ENCODE results near the gene C19orf47.

Gene C19orf47

DNA sequence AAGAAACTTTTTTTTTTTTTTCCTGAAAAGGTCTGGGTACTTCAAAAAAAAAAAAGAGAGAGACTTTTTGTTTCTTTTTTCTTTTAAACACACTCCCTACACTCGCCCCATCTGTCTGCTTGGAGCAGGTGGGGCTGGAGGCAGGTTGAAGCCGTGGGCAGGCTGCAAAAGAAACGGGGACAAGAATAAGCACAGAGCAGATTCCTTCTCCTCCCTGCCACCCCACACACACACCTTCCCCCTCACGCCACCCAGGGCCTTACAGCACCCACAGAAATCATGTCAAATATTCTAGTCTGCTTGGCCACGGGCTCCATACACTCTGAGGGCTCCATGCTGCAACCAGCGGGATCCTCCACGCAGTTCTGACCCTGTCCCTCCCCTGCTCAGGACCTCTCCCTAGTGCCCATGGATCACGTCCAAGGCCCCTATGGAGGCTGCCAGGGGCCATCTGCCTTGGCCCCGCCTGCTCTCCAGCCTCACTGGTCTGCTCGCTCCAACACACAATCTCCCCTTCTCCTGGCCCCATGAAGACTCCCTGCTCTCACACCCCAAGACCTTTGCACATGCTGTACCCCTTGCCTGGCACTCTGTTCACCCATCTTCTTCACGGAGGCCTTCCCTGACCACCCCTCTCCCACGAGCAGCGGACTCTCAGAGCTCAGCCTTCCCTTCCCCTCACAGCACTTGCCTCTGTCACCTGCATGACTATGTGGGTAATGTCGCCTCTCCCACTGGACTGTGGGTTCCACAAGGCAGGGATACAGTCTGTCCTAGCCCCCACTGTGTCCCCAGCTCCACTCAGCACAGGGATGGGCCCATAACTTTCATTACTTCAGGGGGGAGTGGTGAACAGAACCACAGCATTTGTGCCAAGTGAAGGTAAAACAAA lies 74.5 kb downstream of the C19orf47 start:
- no peak overlapping the region for H3K4me3 ChIP-seq (ENCODE audit: control insufficient read depth, low read depth, low read length)
- TF ChIP-seq, protein P1, sequence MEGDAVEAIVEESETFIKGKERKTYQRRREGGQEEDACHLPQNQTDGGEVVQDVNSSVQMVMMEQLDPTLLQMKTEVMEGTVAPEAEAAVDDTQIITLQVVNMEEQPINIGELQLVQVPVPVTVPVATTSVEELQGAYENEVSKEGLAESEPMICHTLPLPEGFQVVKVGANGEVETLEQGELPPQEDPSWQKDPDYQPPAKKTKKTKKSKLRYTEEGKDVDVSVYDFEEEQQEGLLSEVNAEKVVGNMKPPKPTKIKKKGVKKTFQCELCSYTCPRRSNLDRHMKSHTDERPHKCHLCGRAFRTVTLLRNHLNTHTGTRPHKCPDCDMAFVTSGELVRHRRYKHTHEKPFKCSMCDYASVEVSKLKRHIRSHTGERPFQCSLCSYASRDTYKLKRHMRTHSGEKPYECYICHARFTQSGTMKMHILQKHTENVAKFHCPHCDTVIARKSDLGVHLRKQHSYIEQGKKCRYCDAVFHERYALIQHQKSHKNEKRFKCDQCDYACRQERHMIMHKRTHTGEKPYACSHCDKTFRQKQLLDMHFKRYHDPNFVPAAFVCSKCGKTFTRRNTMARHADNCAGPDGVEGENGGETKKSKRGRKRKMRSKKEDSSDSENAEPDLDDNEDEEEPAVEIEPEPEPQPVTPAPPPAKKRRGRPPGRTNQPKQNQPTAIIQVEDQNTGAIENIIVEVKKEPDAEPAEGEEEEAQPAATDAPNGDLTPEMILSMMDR (conservative IDR thresholded peaks at IDR 0.05; ENCODE audit: control insufficient read depth, insufficient read depth, low read depth, low read length): no peak
- DNase-seq (ENCODE audit: low read depth): no peak

DNA sequence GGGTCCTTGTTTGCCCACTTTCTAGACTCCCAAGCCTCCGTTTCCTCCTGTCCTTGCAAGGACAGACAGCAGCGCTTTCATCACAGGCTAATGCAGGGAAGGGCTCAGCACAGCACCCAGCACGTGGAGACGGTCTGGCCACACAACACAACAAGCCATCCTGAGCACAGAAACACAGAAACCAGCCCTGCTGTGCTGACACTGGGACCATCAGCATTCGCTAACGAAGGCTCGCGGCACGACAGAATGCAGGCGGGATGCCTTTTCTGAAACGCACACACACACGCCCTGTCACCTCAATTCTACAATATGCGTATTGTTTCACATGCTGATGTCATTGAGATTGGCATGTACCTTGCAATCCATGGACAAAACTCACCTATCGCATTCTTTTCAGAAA lies 75.9 kb downstream of the C19orf47 start:
- no peak for DNase-seq (ENCODE audit: low read depth)
- H3K4me3 ChIP-seq (ENCODE audit: control insufficient read depth, low read depth, low read length): no peak overlapping the region
- TF ChIP-seq, protein P1 (conservative IDR thresholded peaks at IDR 0.05; ENCODE audit: control insufficient read depth, insufficient read depth, low read depth, low read length): no peak

DNA sequence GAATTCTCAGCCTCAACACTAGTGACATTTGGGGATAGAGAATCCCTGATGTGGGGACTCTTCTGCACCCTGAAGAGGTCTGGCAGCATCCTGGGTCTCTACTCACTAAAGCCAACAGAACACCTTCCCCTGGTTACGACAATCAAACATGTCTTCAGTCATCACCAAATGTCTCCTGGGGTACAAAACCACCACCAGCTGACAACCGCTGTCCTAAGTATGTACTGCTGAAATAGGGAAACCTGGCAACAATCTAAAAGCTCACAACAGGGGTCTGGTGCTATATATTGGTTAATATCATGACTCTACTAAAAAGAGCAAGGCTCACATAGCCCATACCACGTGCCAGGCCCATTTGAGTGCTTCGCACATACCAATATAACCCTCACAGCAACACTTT lies 76.5 kb downstream of the C19orf47 start:
- TF ChIP-seq, protein P1 (conservative IDR thresholded peaks at IDR 0.05; ENCODE audit: control insufficient read depth, insufficient read depth, low read depth, low read length): no peak
- H3K4me3 ChIP-seq (ENCODE audit: control insufficient read depth, low read depth, low read length): no peak overlapping the region
- DNase-seq (ENCODE audit: low read depth): no peak

DNA sequence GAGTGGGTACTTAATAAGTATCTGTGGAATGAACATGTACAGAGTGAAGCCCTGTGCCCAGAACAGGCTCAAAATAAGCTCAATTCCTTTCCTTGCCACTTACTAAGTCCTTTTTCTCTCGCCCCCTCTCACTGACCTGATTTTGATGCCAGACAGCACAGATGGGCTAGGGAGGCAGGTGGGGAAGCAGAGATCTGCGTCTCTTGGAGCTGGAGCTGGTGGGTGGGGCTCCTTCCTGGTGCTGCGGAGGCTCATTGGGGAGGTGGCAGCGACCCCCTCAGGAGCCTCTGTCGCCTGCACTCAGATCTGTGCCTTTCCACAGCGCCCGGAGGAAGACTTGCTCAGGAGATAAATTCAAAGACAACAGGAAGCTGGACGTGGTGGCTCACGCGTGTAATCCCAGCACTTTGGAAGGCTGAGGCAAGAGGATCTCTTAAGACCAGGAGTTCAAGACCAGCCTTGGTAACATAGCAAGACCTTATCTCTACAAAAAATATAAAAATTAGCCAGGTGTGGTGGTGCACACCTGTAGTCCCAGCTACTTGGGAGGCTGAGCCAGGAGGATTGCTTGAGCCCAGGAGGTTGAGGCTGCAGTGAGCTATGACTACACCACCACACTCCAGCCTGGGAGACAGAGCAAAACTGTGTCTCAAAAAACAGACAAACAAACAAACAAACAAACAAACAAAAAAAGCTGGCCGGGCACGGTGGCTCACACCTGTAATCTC lies 77.7 kb downstream of the C19orf47 start:
- TF ChIP-seq, protein P1 (conservative IDR thresholded peaks at IDR 0.05; ENCODE audit: control insufficient read depth, insufficient read depth, low read depth, low read length): no peak

More for the DNA sequence above, 77.7 kb downstream of the C19orf47 start:
- H3K4me3 ChIP-seq (ENCODE audit: control insufficient read depth, low read depth, low read length): no peak overlapping the region
- DNase-seq (ENCODE audit: low read depth): no peak

All from fibroblast of mammary gland (primary cell).